ENCODE measurements around the gene KLHL6. TPM values are rescaled to one million over a fixed set of nuclear protein-coding genes. Genes with fewer than 3 reads are reported as not detected.

KLHL6 gene
- total RNA-seq, 1 experiment from 2014 or later: 0.11 TPM

- TF ChIP-seq, protein P1, sequence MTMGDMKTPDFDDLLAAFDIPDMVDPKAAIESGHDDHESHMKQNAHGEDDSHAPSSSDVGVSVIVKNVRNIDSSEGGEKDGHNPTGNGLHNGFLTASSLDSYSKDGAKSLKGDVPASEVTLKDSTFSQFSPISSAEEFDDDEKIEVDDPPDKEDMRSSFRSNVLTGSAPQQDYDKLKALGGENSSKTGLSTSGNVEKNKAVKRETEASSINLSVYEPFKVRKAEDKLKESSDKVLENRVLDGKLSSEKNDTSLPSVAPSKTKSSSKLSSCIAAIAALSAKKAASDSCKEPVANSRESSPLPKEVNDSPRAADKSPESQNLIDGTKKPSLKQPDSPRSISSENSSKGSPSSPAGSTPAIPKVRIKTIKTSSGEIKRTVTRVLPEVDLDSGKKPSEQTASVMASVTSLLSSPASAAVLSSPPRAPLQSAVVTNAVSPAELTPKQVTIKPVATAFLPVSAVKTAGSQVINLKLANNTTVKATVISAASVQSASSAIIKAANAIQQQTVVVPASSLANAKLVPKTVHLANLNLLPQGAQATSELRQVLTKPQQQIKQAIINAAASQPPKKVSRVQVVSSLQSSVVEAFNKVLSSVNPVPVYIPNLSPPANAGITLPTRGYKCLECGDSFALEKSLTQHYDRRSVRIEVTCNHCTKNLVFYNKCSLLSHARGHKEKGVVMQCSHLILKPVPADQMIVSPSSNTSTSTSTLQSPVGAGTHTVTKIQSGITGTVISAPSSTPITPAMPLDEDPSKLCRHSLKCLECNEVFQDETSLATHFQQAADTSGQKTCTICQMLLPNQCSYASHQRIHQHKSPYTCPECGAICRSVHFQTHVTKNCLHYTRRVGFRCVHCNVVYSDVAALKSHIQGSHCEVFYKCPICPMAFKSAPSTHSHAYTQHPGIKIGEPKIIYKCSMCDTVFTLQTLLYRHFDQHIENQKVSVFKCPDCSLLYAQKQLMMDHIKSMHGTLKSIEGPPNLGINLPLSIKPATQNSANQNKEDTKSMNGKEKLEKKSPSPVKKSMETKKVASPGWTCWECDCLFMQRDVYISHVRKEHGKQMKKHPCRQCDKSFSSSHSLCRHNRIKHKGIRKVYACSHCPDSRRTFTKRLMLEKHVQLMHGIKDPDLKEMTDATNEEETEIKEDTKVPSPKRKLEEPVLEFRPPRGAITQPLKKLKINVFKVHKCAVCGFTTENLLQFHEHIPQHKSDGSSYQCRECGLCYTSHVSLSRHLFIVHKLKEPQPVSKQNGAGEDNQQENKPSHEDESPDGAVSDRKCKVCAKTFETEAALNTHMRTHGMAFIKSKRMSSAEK (CRISPR knock-in tag; IDR thresholded peaks at IDR 0.05; ENCODE audit: borderline replicate concordance): no peak
- TF ChIP-seq ZNF263 (CRISPR knock-in tag; IDR thresholded peaks at IDR 0.05; ENCODE audit: low read depth) (no peak), HMGA2 (CRISPR knock-in tag; IDR thresholded peaks at IDR 0.05) (no peak), NFATC4 (CRISPR knock-in tag; IDR thresholded peaks at IDR 0.05) (no peak), ATF6 (CRISPR knock-in tag; IDR thresholded peaks at IDR 0.05) (no peak)
Observed at GRCh38 chr3:183484431-183485075, 71.0 kb downstream of the KLHL6 start (continued).

GRCh38 chr3:183481582-183481981 lies 73.9 kb downstream of the KLHL6 start:
- DNase-seq (ENCODE audit: low spot score) (no peak), ATAC-seq (no peak)

More at GRCh38 chr3:183481582-183481981, 73.9 kb downstream of the KLHL6 start:
- TF ChIP-seq ZBTB21 (CRISPR knock-in tag; IDR thresholded peaks at IDR 0.05; ENCODE audit: borderline replicate concordance): no peak
- TF ChIP-seq USF2 (CRISPR knock-in tag; IDR thresholded peaks at IDR 0.05): no peak
- no peak for TF ChIP-seq ELF4 (CRISPR knock-in tag; IDR thresholded peaks at IDR 0.05; ENCODE audit: low read depth)
- no peak for TF ChIP-seq RELA (CRISPR knock-in tag; IDR thresholded peaks at IDR 0.05; ENCODE audit: borderline replicate concordance)
- no peak for TF ChIP-seq FOXP4 (CRISPR knock-in tag; IDR thresholded peaks at IDR 0.05)
- TF ChIP-seq RORB (CRISPR knock-in tag; IDR thresholded peaks at IDR 0.05): no peak
- TF ChIP-seq ZNF317 (CRISPR knock-in tag; IDR thresholded peaks at IDR 0.05; ENCODE audit: borderline replicate concordance, low read depth): no peak
- TF ChIP-seq KAT7 (CRISPR knock-in tag; IDR thresholded peaks at IDR 0.05; ENCODE audit: borderline replicate concordance): no peak
- no peak for TF ChIP-seq CBFB (CRISPR knock-in tag; IDR thresholded peaks at IDR 0.05; ENCODE audit: low read depth)
- TF ChIP-seq IRF1 (CRISPR knock-in tag; IDR thresholded peaks at IDR 0.05): no peak
- ChIA-PET CTCF (interaction anchor here (0.7 to 1.3 kb wide), 4 partner anchors 11 to 528 kb away, joined by 3 to 8 read pairs (median 4); no protein-coding TSS in a partner anchor), POLR2A (no interaction called here)
- H3K4me1 Mint-ChIP-seq: peaks cover 23% of the 10 kb centered on the region
- no peaks in the 10 kb centered on the region for H3K9me3 Mint-ChIP-seq
- H3K36me3 Mint-ChIP-seq: no peaks in the 10 kb centered on the region
- no peak overlapping the region for H3K4me3 Mint-ChIP-seq
- no peaks in the 10 kb centered on the region for H3K27me3 Mint-ChIP-seq (ENCODE audit: low read depth)
- no peak overlapping the region for H3K27ac Mint-ChIP-seq
